Loucy (cell line): ENCODE results near the gene SEMA3A.
A peak's percentile ranks its signal among the peaks of the same experiment; 100 is the strongest.

Experiments
- H2AFZ ChIP-seq: fragments of 200-600 bp; sonication (generic); 2 replicates; pipeline ENCODE4 v1.6.0; 2016; ENCODE audit warnings: antibody characterized with exemption, mild to moderate bottlenecking, low read length, moderate library complexity
- H3F3A ChIP-seq: fragments of 200-600 bp; 2 replicates; pipeline ENCODE4 v1.6.0; 2016; ENCODE audit warnings: antibody characterized with exemption, low read depth, mild to moderate bottlenecking
- H3K27me3 ChIP-seq: fragments of 200-600 bp; sonication (generic); 2 replicates; pipeline ENCODE4 v1.6.1; 2014; ENCODE audit warnings: low read length, mild to moderate bottlenecking; ENCODE audit not compliant: insufficient read depth, poor library complexity, severe bottlenecking
- H3K36me3 ChIP-seq: fragments of 200-600 bp; sonication (generic); 2 replicates; pipeline ENCODE4 v1.6.1; 2016; ENCODE audit warnings: low read length; ENCODE audit not compliant: insufficient read depth
- H3K4me1 ChIP-seq: fragments of 200-600 bp; sonication (generic); 2 replicates; pipeline ENCODE4 v1.5.1; 2014; ENCODE audit warnings: low read length, mild to moderate bottlenecking; ENCODE audit not compliant: insufficient read depth, poor library complexity, severe bottlenecking
- H3K4me2 ChIP-seq: fragments of 200-600 bp; sonication (generic); 2 replicates; pipeline ENCODE4 v1.6.0; 2014; ENCODE audit warnings: antibody characterized with exemption, low read length, low read depth, mild to moderate bottlenecking; ENCODE audit not compliant: poor library complexity, severe bottlenecking
- H3K4me3 ChIP-seq: fragments of 200-600 bp; sonication (generic); 2 replicates; pipeline ENCODE4 v1.5.1; 2014; ENCODE audit warnings: low read length, mild to moderate bottlenecking, mixed read lengths; ENCODE audit not compliant: poor library complexity, severe bottlenecking
- H3K79me2 ChIP-seq: fragments of 200-600 bp; sonication (generic); 2 replicates; pipeline ENCODE4 v1.6.1; 2014; ENCODE audit warnings: low read length; ENCODE audit not compliant: insufficient read depth
- H3K9ac ChIP-seq: fragments of 200-600 bp; sonication (generic); 2 replicates; pipeline ENCODE4 v1.6.0; 2014; ENCODE audit warnings: mild to moderate bottlenecking, low read depth, low read length, moderate library complexity; ENCODE audit not compliant: poor library complexity, severe bottlenecking
- H3K9me2 ChIP-seq: fragments of 200-600 bp; sonication (generic); replicated peaks from 2 replicates; pipeline ENCODE4 v1.6.1; 2016; ENCODE audit warnings: low read depth, low read length, mixed read lengths
- H3K9me3 ChIP-seq: fragments of 200-600 bp; sonication (generic); 2 replicates; pipeline ENCODE4 v1.6.1; 2014; ENCODE audit warnings: mild to moderate bottlenecking, antibody characterized with exemption, low read length, low read depth; ENCODE audit not compliant: insufficient read depth
- H4K20me1 ChIP-seq: fragments of 200-600 bp; sonication (generic); 2 replicates; pipeline ENCODE4 v1.6.0; 2014; ENCODE audit warnings: antibody characterized with exemption, low read length, mild to moderate bottlenecking; ENCODE audit not compliant: insufficient read depth, poor library complexity, severe bottlenecking
- EZH2phosphoT487 ChIP-seq: fragments of 200-600 bp; IDR thresholded peaks from 2 replicates; pipeline ENCODE4 v1.6.1; 2018; ENCODE audit warnings: antibody characterized with exemption, mild to moderate bottlenecking, moderate library complexity, borderline replicate concordance
- TF ChIP-seq, protein P1 (sequence below): fragments of 200-600 bp; sonication (generic); conservative IDR thresholded peaks from 2 replicates; pipeline ENCODE4 v1.5.1; 2014; ENCODE audit warnings: mild to moderate bottlenecking, antibody characterized with exemption, low read length

The SEMA3A gene

DNA sequence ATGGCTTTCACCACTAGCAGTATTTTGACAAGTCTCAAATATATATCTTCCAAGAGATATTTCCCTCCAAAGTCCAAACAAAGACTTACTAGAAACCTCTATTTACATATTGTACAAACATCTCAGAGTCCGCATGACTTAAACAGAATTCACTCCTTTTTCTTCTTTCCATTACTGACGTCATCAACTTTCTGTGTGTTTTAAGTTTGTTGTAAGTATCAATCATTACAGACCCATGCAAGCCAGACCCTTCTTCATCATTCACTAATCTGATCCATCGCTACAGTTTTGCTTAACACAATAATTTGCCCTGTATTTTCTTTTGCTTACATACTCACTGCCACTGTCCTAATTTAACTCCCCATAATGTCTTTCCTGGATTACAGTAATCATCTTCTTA is 51.9 kb downstream of the SEMA3A start:
- no peaks in the 10 kb centered on the region for H3K79me2 ChIP-seq
- no peaks in the 10 kb centered on the region for H3F3A ChIP-seq
- H3K4me3 ChIP-seq = no peak overlapping the region
- no peak overlapping the region for H3K9ac ChIP-seq
- no peaks in the 10 kb centered on the region for H3K36me3 ChIP-seq
- H3K9me3 ChIP-seq = no peaks in the 10 kb centered on the region
- no peaks in the 10 kb centered on the region for H3K4me1 ChIP-seq
- no peaks in the 10 kb centered on the region for H3K27me3 ChIP-seq
- TF ChIP-seq, protein P1, sequence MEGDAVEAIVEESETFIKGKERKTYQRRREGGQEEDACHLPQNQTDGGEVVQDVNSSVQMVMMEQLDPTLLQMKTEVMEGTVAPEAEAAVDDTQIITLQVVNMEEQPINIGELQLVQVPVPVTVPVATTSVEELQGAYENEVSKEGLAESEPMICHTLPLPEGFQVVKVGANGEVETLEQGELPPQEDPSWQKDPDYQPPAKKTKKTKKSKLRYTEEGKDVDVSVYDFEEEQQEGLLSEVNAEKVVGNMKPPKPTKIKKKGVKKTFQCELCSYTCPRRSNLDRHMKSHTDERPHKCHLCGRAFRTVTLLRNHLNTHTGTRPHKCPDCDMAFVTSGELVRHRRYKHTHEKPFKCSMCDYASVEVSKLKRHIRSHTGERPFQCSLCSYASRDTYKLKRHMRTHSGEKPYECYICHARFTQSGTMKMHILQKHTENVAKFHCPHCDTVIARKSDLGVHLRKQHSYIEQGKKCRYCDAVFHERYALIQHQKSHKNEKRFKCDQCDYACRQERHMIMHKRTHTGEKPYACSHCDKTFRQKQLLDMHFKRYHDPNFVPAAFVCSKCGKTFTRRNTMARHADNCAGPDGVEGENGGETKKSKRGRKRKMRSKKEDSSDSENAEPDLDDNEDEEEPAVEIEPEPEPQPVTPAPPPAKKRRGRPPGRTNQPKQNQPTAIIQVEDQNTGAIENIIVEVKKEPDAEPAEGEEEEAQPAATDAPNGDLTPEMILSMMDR = no peak
- no peak for TF ChIP-seq EZH2phosphoT487
- H2AFZ ChIP-seq = no peak overlapping the region
- no peak overlapping the region for H3K4me2 ChIP-seq
- no peaks in the 10 kb centered on the region for H4K20me1 ChIP-seq
- no peaks in the 10 kb centered on the region for H3K9me2 ChIP-seq

DNA sequence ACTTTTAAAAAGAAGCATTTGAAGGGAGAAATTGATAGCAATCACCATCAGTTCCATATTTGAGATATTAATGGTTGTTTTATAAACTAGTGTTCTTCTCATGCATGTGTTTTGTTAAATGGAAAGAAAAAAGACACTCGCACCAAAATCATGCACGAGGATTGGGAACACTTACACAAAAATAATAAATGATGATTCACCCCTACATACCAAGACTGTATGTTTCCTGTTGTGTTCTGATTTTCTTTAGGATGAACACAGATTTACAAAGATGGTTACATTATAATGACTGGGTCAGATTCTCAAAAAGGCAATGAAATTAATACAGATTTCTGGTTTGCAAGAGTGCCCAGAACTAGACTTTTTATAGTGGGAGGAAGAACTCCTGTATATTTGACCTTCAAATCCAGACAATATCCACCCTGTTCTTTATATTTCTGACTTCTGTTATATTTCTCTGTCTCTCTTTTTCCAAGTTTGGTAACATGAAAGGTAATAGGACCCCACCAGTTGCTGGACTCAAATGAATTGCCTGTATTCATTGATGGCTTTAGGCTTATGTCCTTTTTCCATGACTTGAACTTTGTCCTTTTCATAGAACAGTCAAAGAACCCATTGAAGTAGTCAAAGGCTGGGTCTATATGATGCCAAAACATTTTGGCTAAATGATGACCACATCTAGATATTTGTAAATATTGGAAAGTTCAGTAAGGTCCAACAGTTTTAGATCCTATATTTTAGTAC is 54.4 kb downstream of the SEMA3A start:
- TF ChIP-seq EZH2phosphoT487 = no peak
- TF ChIP-seq, protein P1 = no peak
- Histone ChIP-seq H2AFZ (0 out of 2 replicates have a peak overlapping the region, but pooled peaks have one; percentile 44), H3K9ac (no peak overlapping the region), H4K20me1 (no peaks in the 10 kb centered on the region), H3K4me2 (no peak overlapping the region), H3K4me1 (no peaks in the 10 kb centered on the region), H3K79me2 (no peaks in the 10 kb centered on the region), H3K9me3 (no peaks in the 10 kb centered on the region), H3K36me3 (no peaks in the 10 kb centered on the region), H3K27me3 (no peaks in the 10 kb centered on the region), H3F3A (no peaks in the 10 kb centered on the region), H3K9me2 (no peaks in the 10 kb centered on the region), H3K4me3 (no peak overlapping the region)

DNA sequence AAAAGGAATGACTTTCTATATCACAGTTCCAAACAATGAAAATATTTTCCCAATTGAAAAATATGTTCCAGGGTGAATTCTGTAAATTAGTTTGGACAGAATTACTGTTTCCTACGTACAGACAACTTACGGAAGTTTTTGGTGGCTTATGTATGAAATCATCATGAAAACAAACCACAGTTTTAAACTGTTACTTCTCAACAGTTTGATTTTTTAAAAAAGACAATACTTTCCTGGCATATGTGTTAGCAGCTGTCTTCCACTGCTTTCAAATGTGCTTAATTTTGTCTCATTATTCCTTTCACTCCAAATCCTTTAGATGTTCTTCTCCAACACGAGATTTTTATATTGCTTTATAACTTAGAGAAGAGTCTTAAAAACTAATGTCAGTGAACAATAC is 56.2 kb downstream of the SEMA3A start:
- Histone ChIP-seq H3K4me1 (no peaks in the 10 kb centered on the region), H4K20me1 (no peaks in the 10 kb centered on the region), H3K36me3 (no peaks in the 10 kb centered on the region), H3K9me2 (no peaks in the 10 kb centered on the region), H3K9me3 (no peaks in the 10 kb centered on the region), H3K27me3 (no peaks in the 10 kb centered on the region), H3K9ac (no peak overlapping the region), H3K4me3 (no peak overlapping the region), H3K79me2 (no peaks in the 10 kb centered on the region), H2AFZ (no peak overlapping the region), H3K4me2 (no peak overlapping the region), H3F3A (no peaks in the 10 kb centered on the region)
- TF ChIP-seq, protein P1 = no peak
- no peak for TF ChIP-seq EZH2phosphoT487
